Heart left ventricle (tissue), 16 donors: ENCODE data around the gene GPR107. TPM values are rescaled to one million over a fixed set of nuclear protein-coding genes. Genes with fewer than 3 reads are reported as not detected.

Experiments
- ATAC-seq, 4 donors: fragments of 200-7000 bp; cut with Tn5 transposase; one replicate each; pipeline ENCODE4 v1.9.1; 2020 to 2022; ENCODE audit warnings: moderate library complexity in 4 of 4, mild to moderate bottlenecking in 3 of 4, moderate number of reproducible peaks in 1 of 4
- DNase-seq, 5 donors: peaks; one replicate each; pipeline ENCODE4 v3.0.0-alpha.2; 2020
- H3K27ac ChIP-seq, 12 donors: fragments of 200-600 bp; sonication (generic) in 4 of 12; one replicate each; pipeline versions ENCODE4 v1.5.0 to v1.8.0; 2016 to 2022; ENCODE audit warnings: mild to moderate bottlenecking in 2 of 12
- H3K27me3 ChIP-seq, 9 donors: fragments of 200-600 bp; sonication (generic) in 2 of 9; one replicate each; pipeline versions ENCODE4 v1.5.1 to v1.8.0; 2016 to 2022; ENCODE audit warnings: mild to moderate bottlenecking in 3 of 9
- H3K36me3 ChIP-seq, 9 donors: fragments of 200-600 bp; sonication (generic) in 2 of 9; one replicate each; pipeline versions ENCODE4 v1.5.0 to v1.8.0; 2018 to 2022; ENCODE audit warnings: mild to moderate bottlenecking in 2 of 9
- H3K4me1 ChIP-seq, 12 donors: fragments of 200-600 bp; sonication (generic) in 4 of 12; one replicate each; pipeline versions ENCODE4 v1.5.0 to v1.8.0; 2016 to 2022; ENCODE audit warnings: mild to moderate bottlenecking in 3 of 12
- H3K4me3 ChIP-seq, 12 donors: fragments of 200-600 bp; sonication (generic) in 4 of 12; one replicate each; pipeline versions ENCODE4 v1.5.0 to v1.8.0; 2017 to 2022; ENCODE audit warnings: mild to moderate bottlenecking in 9 of 12, moderate library complexity in 4 of 12
- H3K9me3 ChIP-seq, 12 donors: fragments of 200-600 bp; sonication (generic) in 4 of 12; one replicate each; pipeline versions ENCODE4 v1.5.0 to v1.8.0; 2016 to 2022; ENCODE audit warnings: mild to moderate bottlenecking in 1 of 12
- POLR2A ChIP-seq, 2 donors: fragments of 450-650 bp; IDR thresholded peaks; one replicate each; pipeline ENCODE4 v1.6.1; 2017; ENCODE audit warnings: antibody characterized with exemption in 2 of 2, mild to moderate bottlenecking in 2 of 2, moderate library complexity in 2 of 2
- WGBS, 4 donors: extraction: QIAGEN DNeasy Blood & Tissue Kit in 2 of 4; methylation state at CpG; one replicate each; pipeline versions ENCODE4 v1.1.5 to v1.1.7; 2013 to 2018; 5-methylcytosine and 5-hydroxymethylcytosine counted together
- intact Hi-C, 10 donors: fragments of 100-400 bp; cut with DNase I; formaldehyde crosslinking; loops; one replicate each; pipeline versions ENCODE4 v1.11.1 to v1.14.2; 2022
- polyA plus RNA-seq, 2 donors: library from polyadenylated mRNA; stranded (reverse); fragments of 200-250 nt; gene quantifications; one replicate each; pipeline ENCODE4 v1.2.3, GENCODE V29; 2013
- total RNA-seq, 9 donors: library from RNA; depleted of rRNA in 2 of 9; stranded (reverse); fragments of >200 nt in 2 of 9; fragmentation: NEBNext Ultra II Directional in 3 of 9; extraction: Animal tissue kit (Norgen Biotek cat#: 25700) in 3 of 9; gene quantifications; one replicate each; pipeline versions ENCODE4 v1.1.0 to v1.2.4, GENCODE V29; 2016 to 2023
- TF ChIP-seq, protein P1 (sequence below), 12 donors: fragments of 200-600 bp; sonication (generic) in 4 of 12; IDR thresholded peaks; one replicate each; pipeline versions ENCODE4 v1.5.0 to v1.8.0; 2018 to 2022; ENCODE audit warnings: antibody characterized with exemption in 12 of 12, mild to moderate bottlenecking in 5 of 12
- donor health status: ischemic (EF 13 %, LVEDD 7.1; RV severe dilation, severe dysfunction).
- donor health status: healthy with polysubstance abuse.
- donor health status: DM: no; HTN: yes; CAD: no.
- donor health status: DM: no; HTN: no; CAD: no.
- donor health status: ischemic (EF 25% LVEDD 6.9; RV normal size, moderate dysfunction).
- donor health status: ischemic (EF 25% LVEDD 5.7; RV mildly dilated, moderate dysfunction).
- donor health status: healthy.
- donor health status: DM: yes; HTN: yes; CAD: no.
- donor health status: ischemic (EF 35%, LVEDD 5.7; RV mildly dilated, moderate dysfunction).
- donor health status: nonischemic (EF 11% LVEDD 7.7; RV severe dilation, severe dysfunction).
- donor health status: DM: yes; HTN: yes; CAD: no.
- donor health status: PGD.
- donor health status: ischemic (EF 29% LVEDD 5.4; RV normal size, mild dysfunction).
- donor health status: nonischemic (EF 23%, LVEDD 6.1; RV moderate dilation, normal function).

Gene GPR107
- total and polyA plus RNA-seq, 11 donors = 7.0 to 33.2 (median 21.3) TPM

DNA sequence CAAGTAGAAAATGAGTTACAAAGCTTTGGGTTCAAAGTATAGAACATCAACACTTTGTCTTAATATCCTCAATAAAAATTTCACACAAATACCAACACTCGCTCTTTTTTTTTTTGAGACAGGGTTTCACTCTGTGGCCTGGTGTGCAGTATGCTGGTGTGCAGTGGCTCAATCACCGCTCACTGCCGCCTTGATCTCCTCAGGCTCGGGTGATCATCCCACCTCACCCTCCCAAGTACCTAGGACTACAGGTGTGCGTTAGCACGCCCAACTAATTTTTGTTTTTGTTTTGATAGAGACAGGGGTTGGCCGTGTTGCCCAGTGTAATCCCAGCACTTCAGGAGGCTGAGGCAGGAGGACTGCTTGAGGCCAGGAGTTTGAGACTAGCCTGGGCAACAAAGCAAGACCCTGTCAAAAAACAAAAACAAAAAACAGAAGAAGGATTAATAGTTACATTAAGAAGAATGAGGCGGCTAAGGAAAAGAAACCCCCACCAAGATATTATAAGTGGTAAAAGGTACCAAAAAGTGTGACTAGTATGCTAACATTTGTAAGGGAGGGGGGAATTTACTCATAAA, 31.1 kb upstream of the GPR107 start:
- Histone ChIP-seq H3K36me3 (peaks cover 0 to 5% (median 0%) of the 10 kb centered on the region in 9 donors), H3K27ac (peak overlapping the region in 1 of 12 donors; percentile 80), H3K4me3 (no peak overlapping the region), H3K4me1 (peaks cover 0 to 72% (median 15%) of the 10 kb centered on the region in 12 donors), H3K9me3 (peaks cover 0 to 4% (median 0%) of the 10 kb centered on the region in 12 donors), H3K27me3 (no peaks in the 10 kb centered on the region)
- no peak for TF ChIP-seq POLR2A (IDR thresholded peaks at IDR 0.05)
- TF ChIP-seq, protein P1, sequence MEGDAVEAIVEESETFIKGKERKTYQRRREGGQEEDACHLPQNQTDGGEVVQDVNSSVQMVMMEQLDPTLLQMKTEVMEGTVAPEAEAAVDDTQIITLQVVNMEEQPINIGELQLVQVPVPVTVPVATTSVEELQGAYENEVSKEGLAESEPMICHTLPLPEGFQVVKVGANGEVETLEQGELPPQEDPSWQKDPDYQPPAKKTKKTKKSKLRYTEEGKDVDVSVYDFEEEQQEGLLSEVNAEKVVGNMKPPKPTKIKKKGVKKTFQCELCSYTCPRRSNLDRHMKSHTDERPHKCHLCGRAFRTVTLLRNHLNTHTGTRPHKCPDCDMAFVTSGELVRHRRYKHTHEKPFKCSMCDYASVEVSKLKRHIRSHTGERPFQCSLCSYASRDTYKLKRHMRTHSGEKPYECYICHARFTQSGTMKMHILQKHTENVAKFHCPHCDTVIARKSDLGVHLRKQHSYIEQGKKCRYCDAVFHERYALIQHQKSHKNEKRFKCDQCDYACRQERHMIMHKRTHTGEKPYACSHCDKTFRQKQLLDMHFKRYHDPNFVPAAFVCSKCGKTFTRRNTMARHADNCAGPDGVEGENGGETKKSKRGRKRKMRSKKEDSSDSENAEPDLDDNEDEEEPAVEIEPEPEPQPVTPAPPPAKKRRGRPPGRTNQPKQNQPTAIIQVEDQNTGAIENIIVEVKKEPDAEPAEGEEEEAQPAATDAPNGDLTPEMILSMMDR (IDR thresholded peaks at IDR 0.05) = no peak
- WGBS, 4 donors = 83 to 86% (median 84%) methylated on average over 8 of the region's 8 CpGs
- intact Hi-C loops = no loop called here
- no peak for DNase-seq
- no peak for ATAC-seq

- no peak for TF ChIP-seq POLR2A (IDR thresholded peaks at IDR 0.05)
- TF ChIP-seq, protein P1 (IDR thresholded peaks at IDR 0.05) = no peak
- Histone ChIP-seq H3K27me3 (no peaks in the 10 kb centered on the region), H3K27ac (peak overlapping the region in 1 of 12 donors; percentile 80), H3K4me3 (no peak overlapping the region), H3K4me1 (peaks cover 0 to 75% (median 16%) of the 10 kb centered on the region in 12 donors), H3K9me3 (peaks cover 0 to 7% (median 0%) of the 10 kb centered on the region in 12 donors), H3K36me3 (peaks cover 0 to 5% (median 0%) of the 10 kb centered on the region in 9 donors)
- DNase-seq = no peak
- 78 to 86% (median 82%) methylated on average over 7 of the region's 7 CpGs for WGBS, 4 donors
- intact Hi-C loops = no loop called here
- peak in 2 of 4 donors; percentile 9 to 54 for ATAC-seq
Measured at GRCh38 chr9:130023144-130023787, 30.4 kb upstream of the GPR107 start.

DNA sequence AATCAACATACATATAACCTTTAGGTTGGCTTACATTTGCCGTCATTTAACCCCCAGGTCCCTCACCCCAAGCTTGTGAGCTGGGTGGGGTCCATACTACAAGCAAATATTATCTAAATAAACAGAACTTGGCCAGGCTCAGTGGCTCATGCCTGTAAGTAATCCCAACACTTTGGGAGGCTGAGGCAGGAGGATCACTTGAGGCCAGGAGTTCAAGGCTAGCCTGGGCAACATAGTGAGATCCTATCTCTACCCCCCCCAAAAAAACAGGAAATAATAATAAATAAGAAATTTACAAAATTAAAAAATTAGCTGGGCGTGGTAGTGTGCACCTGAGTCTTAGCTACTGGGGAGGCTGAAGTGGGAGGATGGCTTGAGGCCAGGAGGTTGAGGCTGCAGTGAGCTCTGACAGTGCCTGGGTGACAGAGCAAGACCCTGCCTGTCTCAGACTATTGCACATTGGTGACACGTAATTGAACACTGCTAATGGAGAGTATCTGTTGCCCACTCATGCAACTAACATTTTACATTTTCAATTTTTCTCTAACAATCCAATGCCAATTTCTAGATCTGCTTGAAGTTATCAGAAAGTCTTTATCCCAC, 29.6 kb upstream of the GPR107 start:
- intact Hi-C loops = no loop called here
- no peak for TF ChIP-seq POLR2A (IDR thresholded peaks at IDR 0.05)
- H3K4me1 ChIP-seq = peaks cover 0 to 78% (median 22%) of the 10 kb centered on the region in 12 donors
- peaks cover 0 to 7% (median 0%) of the 10 kb centered on the region in 12 donors for H3K9me3 ChIP-seq
- DNase-seq (no peak), ATAC-seq (no peak)
- H3K27ac ChIP-seq = peak overlapping the region in 1 of 12 donors; percentile 80
- no peaks in the 10 kb centered on the region for H3K27me3 ChIP-seq
- 82 to 100% (median 97%) methylated on average over 3 of the region's 3 CpGs for WGBS, 4 donors
- H3K4me3 ChIP-seq = no peak overlapping the region
- H3K36me3 ChIP-seq = peaks cover 0 to 5% (median 0%) of the 10 kb centered on the region in 9 donors

DNA sequence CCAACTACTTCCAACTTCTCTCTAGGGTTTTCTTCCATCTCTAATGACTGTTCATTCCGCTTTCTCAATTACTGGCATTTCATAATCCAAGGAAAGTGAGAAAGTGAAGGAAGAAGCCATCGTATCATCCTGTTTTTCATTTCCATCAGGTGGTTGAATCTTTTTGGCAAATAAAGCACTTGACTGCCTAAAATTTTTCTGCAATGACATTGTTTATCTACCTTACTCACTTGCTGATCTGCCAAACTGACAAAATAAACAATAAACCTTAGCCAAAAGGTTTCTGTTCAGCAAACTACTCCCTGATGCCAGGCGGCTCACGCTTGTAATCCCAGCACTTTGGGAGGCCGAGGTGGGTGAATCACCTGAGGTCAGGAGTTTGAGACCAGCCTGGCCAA, 29.1 kb upstream of the GPR107 start:
- ATAC-seq = no peak
- H3K4me1 ChIP-seq = peaks cover 0 to 83% (median 25%) of the 10 kb centered on the region in 12 donors

More for the DNA sequence above, 29.1 kb upstream of the GPR107 start:
- 93 to 95% (median 94%) methylated on average over 5 of the region's 5 CpGs for WGBS, 4 donors
- peaks cover 0 to 5% (median 0%) of the 10 kb centered on the region in 9 donors for H3K36me3 ChIP-seq
- no peak for TF ChIP-seq POLR2A (IDR thresholded peaks at IDR 0.05)
- TF ChIP-seq, protein P1 (IDR thresholded peaks at IDR 0.05) = no peak
- H3K27me3 ChIP-seq = no peaks in the 10 kb centered on the region
- H3K4me3 ChIP-seq = no peak overlapping the region
- H3K9me3 ChIP-seq = peaks cover 0 to 7% (median 0%) of the 10 kb centered on the region in 12 donors
- peak overlapping the region in 1 of 12 donors; percentile 80 for H3K27ac ChIP-seq
- intact Hi-C loops = no loop called here
- DNase-seq = no peak
